Nucleus accumbens (tissue), 56 donors: Measurements from ENCODE around the gene CDO1.

Experiments
- DNase-seq, 56 donors: peaks; one replicate each; lab custom pipeline; 2025; lab: John Stamatoyannopoulos, UW

Gene CDO1

GRCh38 chr5:115795700-115796099, 20.8 kb downstream of the CDO1 start:
- DNase-seq, result no peak

- DNase-seq, result no peak
Observed at GRCh38 chr5:115788440-115788839, 28.0 kb downstream of the CDO1 start.

- DNase-seq, result no peak
Observed at GRCh38 chr5:115787426-115787825, 29.0 kb downstream of the CDO1 start.

- DNase-seq, result no peak
Observed at GRCh38 chr5:115785381-115786065, 30.9 kb downstream of the CDO1 start.

- DNase-seq, result no peak
Observed at GRCh38 chr5:115778417-115778816, 38.0 kb downstream of the CDO1 start.

GRCh38 chr5:115776989-115777388, 39.5 kb downstream of the CDO1 start:
- DNase-seq, result no peak

- no peak for DNase-seq
Observed at GRCh38 chr5:115775999-115776398, 40.5 kb downstream of the CDO1 start.

- no peak for DNase-seq
Observed at GRCh38 chr5:115774684-115775083, 41.8 kb downstream of the CDO1 start.

- no peak for DNase-seq
Observed at GRCh38 chr5:115772731-115773475, 43.6 kb downstream of the CDO1 start.

GRCh38 chr5:115770466-115770865, 46.0 kb downstream of the CDO1 start:
- DNase-seq, result no peak

- no peak for DNase-seq
Observed at GRCh38 chr5:115767424-115767823, 49.0 kb downstream of the CDO1 start.

GRCh38 chr5:115766608-115767007, 49.9 kb downstream of the CDO1 start:
- DNase-seq, result no peak

- no peak for DNase-seq
Observed at GRCh38 chr5:115758356-115758755, 58.1 kb downstream of the CDO1 start.

- DNase-seq, result no peak
Observed at GRCh38 chr5:115755675-115756074, 60.8 kb downstream of the CDO1 start.
